ENCODE results near the gene VWC2.

The VWC2 gene

GRCh38 chr7:49773218-49773935 lies at the start of gene VWC2:
TSS of gene VWC2 (plus strand) at chr7:49773638. CDS start at chr7:49775436, 1,798 bp downstream.
- no peak for DNase-seq (ENCODE audit: low read depth in 1 of 2, low spot score in 1 of 2)

GRCh38 chr7:49724071-49724470 lies 49.4 kb upstream of the VWC2 start:
- no peak for DNase-seq (ENCODE audit: low read depth in 1 of 2, low spot score in 1 of 2)

- DNase-seq (ENCODE audit: low read depth in 1 of 2, low spot score in 1 of 2), result no peak
Observed at GRCh38 chr7:49731836-49732235, 41.6 kb upstream of the VWC2 start.

DNA sequence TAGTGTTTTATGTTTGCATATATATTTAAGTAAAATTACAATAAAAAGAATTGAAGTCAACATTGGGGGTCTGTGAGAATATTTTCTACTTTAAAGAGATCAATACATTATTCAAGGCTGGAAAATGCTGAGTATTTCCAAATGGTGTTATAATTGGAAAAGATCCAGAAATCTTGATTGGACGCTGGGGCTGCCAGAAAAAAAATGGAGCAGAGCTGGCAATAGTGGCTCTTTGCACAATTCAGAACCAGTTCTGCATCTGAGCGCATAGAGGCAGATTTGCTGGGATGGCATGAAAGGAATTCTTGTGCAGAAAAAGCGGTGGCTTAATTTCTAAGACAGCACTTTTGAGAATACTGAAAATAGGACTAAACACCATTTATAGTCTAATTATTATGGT lies 10.8 kb upstream of the VWC2 start:
- no peak for DNase-seq (ENCODE audit: low read depth in 1 of 2, low spot score in 1 of 2)

DNA sequence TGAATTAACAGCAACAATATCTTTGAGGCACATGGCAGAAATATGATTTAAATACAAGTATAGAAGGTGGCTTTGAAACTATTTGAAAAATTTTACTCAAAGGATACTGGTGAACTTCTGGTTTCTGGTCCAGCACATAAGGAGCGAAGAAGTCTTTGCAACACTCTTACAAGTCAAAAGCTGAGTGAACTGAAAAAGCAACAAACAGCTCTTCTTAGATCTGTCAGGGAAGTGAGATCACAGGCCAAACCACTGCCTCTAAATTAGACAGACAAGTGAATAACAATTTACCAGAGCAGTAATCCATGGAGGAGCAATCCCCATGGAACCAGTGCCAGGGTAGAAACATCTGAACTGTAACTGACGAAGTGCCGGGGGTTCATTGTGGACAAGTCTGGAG lies 9.6 kb upstream of the VWC2 start:
- no peak for DNase-seq (ENCODE audit: low read depth in 1 of 2, low spot score in 1 of 2)

GRCh38 chr7:49766966-49767365 lies 6.5 kb upstream of the VWC2 start:
- no peak for DNase-seq (ENCODE audit: low read depth in 1 of 2, low spot score in 1 of 2)

DNA sequence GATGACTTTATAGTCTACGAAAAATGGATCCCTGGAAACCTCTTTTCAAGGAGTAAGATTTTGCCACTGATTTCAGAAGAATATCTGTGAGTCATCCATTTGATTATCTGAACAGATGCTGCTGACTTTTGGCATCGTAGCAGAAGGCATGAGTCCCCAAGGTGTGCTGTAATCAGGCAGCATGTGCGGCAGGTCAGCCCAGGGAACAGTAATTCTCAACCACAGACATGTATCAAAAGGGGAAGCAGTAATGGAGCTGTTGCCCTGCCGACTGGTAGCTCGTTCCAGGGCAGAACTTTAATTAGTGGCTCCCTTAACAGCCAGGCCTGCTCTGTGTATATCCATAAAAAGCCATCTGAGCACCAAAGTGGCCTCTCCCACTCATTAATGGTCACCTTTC lies 5.7 kb upstream of the VWC2 start:
- no peak for DNase-seq (ENCODE audit: low read depth in 1 of 2, low spot score in 1 of 2)

- no peak for DNase-seq (ENCODE audit: low read depth in 1 of 2, low spot score in 1 of 2)
Observed at GRCh38 chr7:49768254-49768653, 5.2 kb upstream of the VWC2 start.

DNA sequence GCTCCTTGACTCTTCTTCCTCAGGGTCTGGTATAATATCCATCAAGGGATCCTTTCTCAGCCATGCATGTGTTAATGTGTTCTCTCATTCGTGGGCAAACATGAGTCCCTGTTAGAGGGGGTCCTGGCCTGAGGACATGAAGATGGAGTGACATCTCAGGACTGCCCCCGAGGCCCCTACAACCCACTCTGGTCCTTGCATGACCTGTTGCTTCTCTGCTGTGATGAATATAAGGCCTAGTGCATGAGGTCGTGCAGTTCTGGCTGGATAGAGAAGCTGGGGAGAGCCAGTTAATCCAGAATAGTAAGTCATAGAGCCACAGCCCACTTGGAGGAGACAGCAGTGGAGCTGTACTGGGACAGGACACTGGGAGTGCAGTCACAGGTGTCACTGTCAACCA lies 4.6 kb upstream of the VWC2 start:
- no peak for DNase-seq (ENCODE audit: low read depth in 1 of 2, low spot score in 1 of 2)

DNA sequence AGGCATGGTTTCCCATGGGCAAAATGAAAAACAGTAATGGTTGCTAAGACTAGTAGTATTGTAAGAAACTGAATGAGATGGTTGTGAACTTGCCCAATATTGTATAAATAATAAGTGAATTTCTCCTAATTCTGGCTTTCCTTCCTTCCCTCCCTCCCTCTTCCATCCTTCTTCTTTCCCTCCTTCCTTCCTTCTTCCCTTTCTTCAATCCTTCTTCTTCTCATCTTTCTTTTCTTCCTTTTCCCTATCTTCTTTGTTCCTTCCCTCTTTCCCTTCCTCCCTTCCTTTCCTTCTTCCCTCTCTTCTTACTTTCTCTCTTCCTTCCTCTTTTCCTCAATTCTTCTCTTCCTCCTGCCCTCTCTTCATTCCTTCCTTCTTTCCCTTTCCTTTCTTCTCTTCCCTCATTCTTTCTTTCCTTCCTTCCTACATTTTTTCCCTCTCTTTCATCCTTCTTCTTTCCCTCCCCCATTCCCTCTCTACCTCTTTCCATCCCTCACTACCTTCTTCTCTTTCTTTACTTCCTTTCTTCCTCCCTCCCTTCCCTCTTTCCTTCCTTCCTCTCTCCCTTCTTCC lies 4.1 kb upstream of the VWC2 start:
- no peak for DNase-seq (ENCODE audit: low read depth in 1 of 2, low spot score in 1 of 2)

GRCh38 chr7:49770838-49771237 lies 2.6 kb upstream of the VWC2 start:
- DNase-seq (ENCODE audit: low read depth in 1 of 2, low spot score in 1 of 2), result no peak

- no peak for DNase-seq (ENCODE audit: low read depth in 1 of 2, low spot score in 1 of 2)
Observed at GRCh38 chr7:49771427-49772176, 1.8 kb upstream of the VWC2 start.

DNA sequence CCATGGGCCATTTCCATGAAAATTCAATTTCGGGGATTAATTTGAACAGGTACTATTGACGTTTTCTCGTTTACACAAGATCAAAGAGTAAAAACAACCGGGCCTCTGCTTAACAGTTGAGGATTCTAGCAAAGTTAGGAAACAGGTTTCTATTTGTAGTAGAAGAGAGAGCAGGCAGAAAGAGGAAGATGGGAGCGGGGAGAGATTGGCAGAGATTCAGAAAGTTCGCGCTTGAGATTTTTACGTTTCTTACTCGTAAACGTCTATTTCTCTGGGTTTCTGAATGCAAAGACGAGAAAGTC lies 571 bp upstream of the VWC2 start:
- no peak for DNase-seq (ENCODE audit: low read depth in 1 of 2, low spot score in 1 of 2)

DNA sequence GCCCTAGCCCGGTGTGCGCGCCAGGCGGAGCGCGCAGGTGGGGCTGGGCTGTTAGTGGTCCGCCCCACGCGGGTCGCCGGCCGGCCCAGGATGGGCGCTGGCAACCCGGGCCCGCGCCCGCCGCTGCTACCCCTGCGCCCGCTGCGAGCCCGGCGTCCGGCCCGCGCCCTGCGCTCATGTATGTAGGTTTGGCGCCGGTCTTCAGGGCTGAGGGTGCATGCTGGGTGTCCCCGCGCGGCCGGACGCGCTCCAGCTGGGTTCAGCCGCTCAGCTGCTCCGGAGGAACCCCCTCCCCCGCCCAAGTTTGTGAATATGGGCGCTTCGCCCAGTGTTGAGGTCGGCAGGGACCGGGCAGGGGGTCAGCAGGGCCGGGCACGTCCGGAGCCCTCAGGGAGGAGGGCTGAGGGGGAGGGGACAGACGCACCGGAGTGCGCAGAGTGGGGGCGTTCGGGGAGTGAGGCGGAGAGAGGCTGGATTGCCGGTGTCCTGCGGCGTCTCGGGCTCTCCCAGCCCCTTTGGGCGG lies 559 bp downstream of the VWC2 start:
- no peak for DNase-seq (ENCODE audit: low read depth in 1 of 2, low spot score in 1 of 2)

DNA sequence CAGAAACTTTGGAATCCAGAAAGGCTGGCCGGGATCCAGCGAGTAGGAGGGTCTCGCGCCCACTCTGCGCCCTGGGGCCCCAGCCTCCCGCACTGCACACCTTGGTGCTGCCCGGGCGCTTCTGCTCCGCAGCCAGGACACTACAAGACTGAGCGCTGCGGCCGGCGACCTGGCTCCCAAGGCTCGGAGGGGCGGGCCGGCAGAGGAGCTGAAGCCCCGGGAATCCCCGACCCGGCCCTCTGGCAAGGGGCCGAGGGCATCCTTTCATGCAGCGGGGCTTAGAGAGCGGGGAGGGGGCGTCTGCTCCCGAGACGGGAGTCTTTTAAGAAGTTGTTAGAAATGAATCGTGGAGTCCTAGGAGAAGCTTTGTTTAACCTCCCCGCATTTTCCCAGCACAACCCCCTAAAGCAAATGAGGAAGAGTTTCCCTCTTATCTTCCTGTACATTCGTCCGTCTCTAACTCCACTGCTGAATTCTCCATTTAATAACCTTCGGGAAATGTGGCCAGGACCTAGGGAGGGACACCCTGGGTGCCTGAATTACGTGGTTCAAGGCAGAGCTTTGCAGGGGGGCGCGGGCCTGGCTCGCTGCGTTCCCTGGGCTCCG lies 1.1 kb downstream of the VWC2 start:
- no peak for DNase-seq (ENCODE audit: low read depth in 1 of 2, low spot score in 1 of 2)

DNA sequence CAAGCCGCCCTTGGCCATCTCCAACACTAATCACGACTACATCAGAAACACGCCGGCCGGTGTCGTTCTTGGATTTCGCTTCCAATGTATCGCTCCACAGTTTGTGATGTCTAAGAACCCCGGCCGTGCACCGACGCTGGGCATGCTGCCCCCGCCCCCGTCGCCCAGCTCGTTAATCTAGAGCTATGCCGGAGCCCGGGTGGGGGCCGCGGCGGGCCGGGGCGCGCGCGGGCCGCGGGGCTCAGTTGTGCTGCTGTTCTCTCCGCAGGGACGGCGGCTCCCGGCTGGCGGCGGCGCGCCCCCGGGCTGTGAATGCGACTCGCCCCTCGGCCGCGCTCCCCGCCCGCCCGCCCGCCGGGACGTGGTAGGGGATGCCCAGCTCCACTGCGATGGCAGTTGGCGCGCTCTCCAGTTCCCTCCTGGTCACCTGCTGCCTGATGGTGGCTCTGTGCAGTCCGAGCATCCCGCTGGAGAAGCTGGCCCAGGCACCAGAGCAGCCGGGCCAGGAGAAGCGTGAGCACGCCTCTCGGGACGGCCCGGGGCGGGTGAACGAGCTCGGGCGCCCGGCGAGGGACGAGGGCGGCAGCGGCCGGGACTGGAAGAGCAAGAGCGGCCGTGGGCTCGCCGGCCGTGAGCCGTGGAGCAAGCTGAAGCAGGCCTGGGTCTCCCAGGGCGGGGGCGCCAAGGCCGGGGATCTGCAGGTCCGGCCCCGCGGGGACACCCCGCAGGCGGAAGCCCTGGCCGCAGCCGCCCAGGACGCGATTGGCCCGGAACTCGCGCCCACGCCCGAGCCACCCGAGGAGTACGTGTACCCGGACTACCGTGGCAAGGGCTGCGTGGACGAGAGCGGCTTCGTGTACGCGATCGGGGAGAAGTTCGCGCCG lies 1.9 kb downstream of the VWC2 start:
- no peak for DNase-seq (ENCODE audit: low read depth in 1 of 2, low spot score in 1 of 2)

GRCh38 chr7:49775949-49776443 lies 2.6 kb downstream of the VWC2 start:
- DNase-seq (ENCODE audit: low read depth in 1 of 2, low spot score in 1 of 2), result no peak

- DNase-seq (ENCODE audit: low read depth in 1 of 2, low spot score in 1 of 2), result no peak
Observed at GRCh38 chr7:49776994-49777393, 3.6 kb downstream of the VWC2 start.

DNA sequence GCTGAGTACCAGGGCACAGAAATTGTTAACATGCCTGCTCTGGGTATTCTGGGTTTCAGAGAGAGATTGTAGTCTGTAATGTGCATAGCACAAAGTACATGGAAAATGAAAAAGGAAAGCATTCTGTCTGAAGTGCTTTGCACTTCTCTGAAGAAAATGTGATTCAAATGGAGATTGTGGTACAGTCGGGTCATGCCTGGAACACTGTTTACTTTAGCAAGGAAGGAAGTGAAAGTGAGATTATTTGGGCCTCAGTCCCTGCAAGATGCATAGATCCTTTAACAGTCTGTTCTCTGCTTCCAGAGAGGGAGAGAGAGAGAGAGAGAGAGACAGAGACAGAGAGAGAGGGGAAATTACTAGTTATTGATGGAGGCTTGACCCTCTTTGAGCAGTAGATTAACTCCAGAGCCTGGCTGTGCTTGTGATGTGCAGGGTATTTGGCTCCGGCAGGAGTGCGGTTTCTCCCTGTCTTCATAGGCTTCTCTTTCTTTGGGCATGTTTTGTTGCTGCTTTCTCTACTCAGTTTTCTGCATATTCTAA lies 5.4 kb downstream of the VWC2 start:
- no peak for DNase-seq (ENCODE audit: low read depth in 1 of 2, low spot score in 1 of 2)

- DNase-seq (ENCODE audit: low read depth in 1 of 2, low spot score in 1 of 2), result no peak
Observed at GRCh38 chr7:49780953-49781352, 7.5 kb downstream of the VWC2 start.

GRCh38 chr7:49781996-49782395 lies 8.6 kb downstream of the VWC2 start:
- DNase-seq (ENCODE audit: low read depth in 1 of 2, low spot score in 1 of 2), result no peak
